ENCODE measurements around the gene ACP3. TPM values are rescaled to one million over a fixed set of nuclear protein-coding genes. Genes with fewer than 3 reads are reported as not detected.

The ACP3 gene
- total and polyA plus RNA-seq, 11 donors = 0.08 to 6.2 (median 0.69) TPM; not detected in 1

GRCh38 chr3:132354916-132355702 is 37.9 kb downstream of the ACP3 start:
- TF ChIP-seq POLR2A (IDR thresholded peaks at IDR 0.05) (no peak), CTCF (IDR thresholded peaks at IDR 0.05) (no peak)
- 63 to 69% (median 68%) methylated on average over 9 of the region's 9 CpGs for WGBS, 4 donors
- DNase-seq (no peak), ATAC-seq (no peak)
- Histone ChIP-seq H3K27ac (no peak overlapping the region), H3K4me3 (no peak overlapping the region), H3K36me3 (peaks cover 0 to 14% (median 0%) of the 10 kb centered on the region in 9 donors), H3K9me3 (no peaks in the 10 kb centered on the region), H3K4me1 (peaks cover 0 to 5% (median 0%) of the 10 kb centered on the region in 12 donors), H3K27me3 (no peaks in the 10 kb centered on the region)
- intact Hi-C loops (cut with DNase I) = loop anchor here in 4 of 10 donors (5.0 to 10.0 kb wide), 5 partner anchors 42 to 292 kb away; no protein-coding TSS in a partner anchor

GRCh38 chr3:132356568-132356967 is 39.4 kb downstream of the ACP3 start:
- 89 to 97% (median 92%) methylated on average over 4 to 5 of the region's 5 CpGs for WGBS, 4 donors
- no peaks in the 10 kb centered on the region for H3K9me3 ChIP-seq
- ATAC-seq = no peak
- peaks cover 0 to 10% (median 0%) of the 10 kb centered on the region in 9 donors for H3K36me3 ChIP-seq
- H3K4me3 ChIP-seq = no peak overlapping the region
- TF ChIP-seq POLR2A (IDR thresholded peaks at IDR 0.05) (no peak), CTCF (IDR thresholded peaks at IDR 0.05) (no peak)
- H3K4me1 ChIP-seq = peaks cover 0 to 5% (median 0%) of the 10 kb centered on the region in 12 donors
- no peak overlapping the region for H3K27ac ChIP-seq
- H3K27me3 ChIP-seq = no peaks in the 10 kb centered on the region
- DNase-seq = no peak
- intact Hi-C loops (cut with DNase I) = loop anchor here in 2 of 10 donors (10.0 kb wide), 2 partner anchors 98 to 288 kb away; no protein-coding TSS in a partner anchor

GRCh38 chr3:132360717-132361116 is 43.5 kb downstream of the ACP3 start:
- no peaks in the 10 kb centered on the region for H3K4me1 ChIP-seq

More at GRCh38 chr3:132360717-132361116, 43.5 kb downstream of the ACP3 start:
- Histone ChIP-seq H3K9me3 (no peaks in the 10 kb centered on the region), H3K36me3 (peaks cover 0 to 10% (median 0%) of the 10 kb centered on the region in 9 donors), H3K27ac (no peak overlapping the region), H3K27me3 (no peaks in the 10 kb centered on the region), H3K4me3 (no peak overlapping the region)
- TF ChIP-seq CTCF (IDR thresholded peaks at IDR 0.05) (no peak), POLR2A (IDR thresholded peaks at IDR 0.05) (no peak)
- 86 to 100% (median 95%) methylated on average over 1 of the region's 1 CpG for WGBS, 4 donors
- DNase-seq (no peak), ATAC-seq (no peak)
- intact Hi-C loops (cut with DNase I) = no loop called here
